CD14-positive monocyte (primary cell): Measurements from ENCODE around the gene NSG1. TPM values are rescaled to one million over a fixed set of nuclear protein-coding genes. Genes with fewer than 3 reads are reported as not detected.

Experiments used
- DNase-seq, 3 donors: peaks; one replicate each; pipeline ENCODE4 v3.0.0-alpha.2; 2011 to 2022
- H2AFZ ChIP-seq: 2 replicates; pipeline ENCODE4 v1.6.0; 2012; ENCODE audit warnings: mild to moderate bottlenecking, low read depth, low read length, inconsistent platforms; ENCODE audit not compliant: insufficient read depth, poor library complexity, severe bottlenecking
- H3K27ac ChIP-seq, 2 donors: 1 replicate in 1 of 2; 2 replicates in 1 of 2; pipeline ENCODE4 v1.5.1; 2012 to 2013; ENCODE audit warnings: low read length in 2 of 2, control low read depth in 1 of 2, inconsistent platforms in 1 of 2, low read depth in 1 of 2, mild to moderate bottlenecking in 1 of 2
- H3K27me3 ChIP-seq, 2 donors: one replicate each; pipeline versions ENCODE4 v1.6.0 to v1.6.1; 2011 to 2013; ENCODE audit warnings: low read length in 2 of 2; ENCODE audit not compliant: control insufficient read depth in 2 of 2, insufficient read depth in 2 of 2
- H3K36me3 ChIP-seq, 2 donors: replicated peaks in 1 of 2; 1 replicate in 1 of 2; 2 replicates in 1 of 2; pipeline versions ENCODE4 v1.5.1 to v1.6.1; 2012 to 2013; ENCODE audit warnings: low read length in 2 of 2, control low read depth in 1 of 2, inconsistent platforms in 1 of 2, mild to moderate bottlenecking in 1 of 2; ENCODE audit not compliant: insufficient read depth in 2 of 2, control insufficient read depth in 1 of 2
- H3K4me1 ChIP-seq, 2 donors: 1 replicate in 1 of 2; 2 replicates in 1 of 2; pipeline versions ENCODE4 v1.5.1 to v1.6.1; 2012 to 2013; ENCODE audit warnings: low read length in 2 of 2, control low read depth in 1 of 2, inconsistent platforms in 1 of 2, mild to moderate bottlenecking in 1 of 2, moderate library complexity in 1 of 2; ENCODE audit not compliant: insufficient read depth in 2 of 2, control insufficient read depth in 1 of 2
- H3K4me2 ChIP-seq: replicated peaks from 2 replicates; pipeline ENCODE3; 2012; ENCODE audit warnings: low read length, moderate library complexity, mild to moderate bottlenecking; ENCODE audit not compliant: poor library complexity, severe bottlenecking; ENCODE audit errors: extremely low read depth
- H3K4me3 ChIP-seq, 3 experiments: fragments of 200-600 bp in 1 of 3; sonication (generic) in 1 of 3; replicated peaks in 1 of 3; 1 replicate in 2 of 3; 2 replicates in 1 of 3; pipeline ENCODE4 v1.5.1; 2011 to 2013; ENCODE audit warnings: low read length in 3 of 3, mild to moderate bottlenecking in 3 of 3, control low read depth in 2 of 3, low read depth in 2 of 3, inconsistent platforms in 1 of 3, moderate library complexity in 1 of 3
- H3K79me2 ChIP-seq: 2 replicates; pipeline ENCODE4 v1.6.0; 2012; ENCODE audit warnings: mild to moderate bottlenecking, control low read depth, inconsistent platforms, low read length, moderate library complexity; ENCODE audit not compliant: insufficient read depth
- H3K9ac ChIP-seq: 2 replicates; pipeline ENCODE4 v1.6.0; 2017; ENCODE audit warnings: low read length, mild to moderate bottlenecking; ENCODE audit not compliant: insufficient read depth, poor library complexity, severe bottlenecking
- H3K9me3 ChIP-seq, 2 donors: replicated peaks in 1 of 2; 1 replicate in 1 of 2; 2 replicates in 1 of 2; pipeline versions ENCODE4 v1.5.1 to v1.6.1; 2012 to 2013; ENCODE audit warnings: low read length in 2 of 2, control low read depth in 1 of 2; ENCODE audit not compliant: control insufficient read depth in 1 of 2, insufficient read depth in 1 of 2
- H4K20me1 ChIP-seq: 2 replicates; pipeline ENCODE4 v1.6.0; 2012; ENCODE audit warnings: mild to moderate bottlenecking, low read length, control low read depth, moderate library complexity; ENCODE audit not compliant: insufficient read depth
- H3K27ac Mint-ChIP-seq, 7 donors: one replicate each; pipeline ENCODE4 v1.8.0; 2020; ENCODE audit warnings: mild to moderate bottlenecking in 7 of 7, mixed read lengths in 7 of 7, moderate library complexity in 6 of 7, inconsistent platforms in 2 of 7
- H3K27me3 Mint-ChIP-seq, 3 donors: one replicate each; pipeline ENCODE4 v1.8.0; 2021 to 2022; ENCODE audit warnings: low read depth in 3 of 3, mild to moderate bottlenecking in 3 of 3, mixed read lengths in 3 of 3, moderate library complexity in 3 of 3, inconsistent platforms in 1 of 3
- H3K36me3 Mint-ChIP-seq, 2 donors: one replicate each; pipeline ENCODE4 v1.8.0; 2020; ENCODE audit warnings: mixed read lengths in 2 of 2, inconsistent platforms in 1 of 2, mild to moderate bottlenecking in 1 of 2
- H3K4me1 Mint-ChIP-seq: one replicate; pipeline ENCODE4 v1.8.0; 2020; ENCODE audit warnings: mild to moderate bottlenecking, mixed read lengths
- H3K4me3 Mint-ChIP-seq, 2 donors: one replicate each; pipeline ENCODE4 v1.8.0; 2020; ENCODE audit warnings: mild to moderate bottlenecking in 2 of 2, mixed read lengths in 2 of 2, moderate library complexity in 1 of 2
- H3K9me3 Mint-ChIP-seq, 7 donors: one replicate each; pipeline ENCODE4 v1.8.0; 2020 to 2022; ENCODE audit warnings: mixed read lengths in 7 of 7, mild to moderate bottlenecking in 6 of 7, moderate library complexity in 6 of 7, inconsistent platforms in 2 of 7
- WGBS: methylation state at CpG from one replicate; pipeline ENCODE4 v1.1.5; 2013; ENCODE audit warnings: missing lambda C conversion rate; ENCODE audit not compliant: insufficient coverage; 5-methylcytosine and 5-hydroxymethylcytosine counted together
- intact Hi-C, 2 donors: fragments of 100-400 bp; cut with micrococcal nuclease; formaldehyde crosslinking; loops; one replicate each; pipeline versions ENCODE4 v1.15.0 to v1.15.1; 2023
- polyA plus RNA-seq, 3 donors: library from polyadenylated mRNA; depleted of rRNA in 1 of 3; unstranded in 2 of 3; stranded (reverse) in 1 of 3; fragments of 300-500 nt in 2 of 3; fragments of >200 nt in 1 of 3; fragmentation: Illumina TruSeq in 2 of 3; gene quantifications; 1 replicate in 2 of 3; 2 replicates in 1 of 3; pipeline ENCODE4 v1.2.3, GENCODE V29; 2012 to 2021
- TF ChIP-seq, protein P1 (sequence below): fragments of 200-600 bp; IDR thresholded peaks from one replicate; pipeline ENCODE4 v1.8.0; 2022; ENCODE audit warnings: antibody characterized with exemption, mild to moderate bottlenecking

The NSG1 gene
- polyA plus RNA-seq, 3 donors = 0.10 TPM; not detected in 2

DNA sequence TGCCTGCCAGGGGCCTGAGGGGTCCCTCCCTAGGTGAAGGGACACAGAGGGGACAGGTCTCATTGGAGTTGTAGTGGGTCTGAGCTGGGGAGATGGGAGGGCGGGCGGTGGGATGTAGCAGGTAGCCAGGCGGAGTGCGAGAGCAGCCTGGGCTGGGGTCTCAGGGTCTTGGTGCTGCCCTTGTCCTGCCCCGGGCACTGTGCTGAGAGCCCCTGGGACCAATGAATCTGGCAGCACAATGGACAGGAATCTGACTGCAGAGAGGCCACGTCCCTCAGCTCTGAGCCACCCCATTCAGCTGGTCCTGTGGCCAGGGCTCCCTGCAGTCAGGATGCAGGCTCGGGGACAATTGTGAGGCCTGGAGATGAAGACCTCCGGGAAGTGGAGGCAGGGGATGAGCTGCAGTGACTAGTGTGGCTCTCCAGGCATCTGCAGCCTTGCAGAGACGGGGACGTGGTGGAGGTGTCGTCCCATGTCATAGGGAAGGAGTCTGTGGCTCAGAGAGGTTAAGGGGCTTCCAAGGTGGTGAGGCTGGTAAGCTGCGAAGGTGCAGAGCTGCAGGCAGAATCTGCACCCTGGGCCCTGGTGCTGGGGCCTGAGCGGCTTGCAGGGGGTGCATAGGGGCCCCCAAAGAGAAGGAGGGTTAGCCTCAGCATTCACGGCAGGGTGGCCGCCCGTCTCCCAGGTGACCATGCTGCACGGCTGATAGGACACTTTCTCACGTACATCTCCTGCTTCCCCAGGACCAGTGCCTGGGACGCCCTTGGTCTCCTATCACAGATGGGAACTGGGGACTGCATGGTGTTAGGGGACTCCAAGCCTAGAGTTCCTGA, 20.6 kb downstream of the NSG1 start:
- intact Hi-C loops = no loop called here
- Mint-ChIP-seq H3K4me1 (no peaks in the 10 kb centered on the region), H3K4me3 (no peak overlapping the region), H3K9me3 (no peaks in the 10 kb centered on the region), H3K27me3 (peaks cover 0 to 5% (median 3%) of the 10 kb centered on the region in 3 donors), H3K36me3 (no peaks in the 10 kb centered on the region), H3K27ac (no peak overlapping the region)
- TF ChIP-seq, protein P1, sequence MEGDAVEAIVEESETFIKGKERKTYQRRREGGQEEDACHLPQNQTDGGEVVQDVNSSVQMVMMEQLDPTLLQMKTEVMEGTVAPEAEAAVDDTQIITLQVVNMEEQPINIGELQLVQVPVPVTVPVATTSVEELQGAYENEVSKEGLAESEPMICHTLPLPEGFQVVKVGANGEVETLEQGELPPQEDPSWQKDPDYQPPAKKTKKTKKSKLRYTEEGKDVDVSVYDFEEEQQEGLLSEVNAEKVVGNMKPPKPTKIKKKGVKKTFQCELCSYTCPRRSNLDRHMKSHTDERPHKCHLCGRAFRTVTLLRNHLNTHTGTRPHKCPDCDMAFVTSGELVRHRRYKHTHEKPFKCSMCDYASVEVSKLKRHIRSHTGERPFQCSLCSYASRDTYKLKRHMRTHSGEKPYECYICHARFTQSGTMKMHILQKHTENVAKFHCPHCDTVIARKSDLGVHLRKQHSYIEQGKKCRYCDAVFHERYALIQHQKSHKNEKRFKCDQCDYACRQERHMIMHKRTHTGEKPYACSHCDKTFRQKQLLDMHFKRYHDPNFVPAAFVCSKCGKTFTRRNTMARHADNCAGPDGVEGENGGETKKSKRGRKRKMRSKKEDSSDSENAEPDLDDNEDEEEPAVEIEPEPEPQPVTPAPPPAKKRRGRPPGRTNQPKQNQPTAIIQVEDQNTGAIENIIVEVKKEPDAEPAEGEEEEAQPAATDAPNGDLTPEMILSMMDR = no peak
- no peaks in the 10 kb centered on the region for H3K9me3 ChIP-seq
- no peaks in the 10 kb centered on the region for H3K4me1 ChIP-seq
- H3K79me2 ChIP-seq = no peaks in the 10 kb centered on the region
- H3K27me3 ChIP-seq = no peaks in the 10 kb centered on the region
- H3K36me3 ChIP-seq = no peaks in the 10 kb centered on the region
- H3K27ac ChIP-seq = no peak overlapping the region
- no peak overlapping the region for H3K4me3 ChIP-seq
- no peak overlapping the region for H2AFZ ChIP-seq
- 83% methylated on average over 17 of the region's 19 CpGs for WGBS
- no peaks in the 10 kb centered on the region for H4K20me1 ChIP-seq
- peak overlapping the region; percentile 4 for H3K9ac ChIP-seq
- H3K4me2 ChIP-seq = no peak overlapping the region
- no peak for DNase-seq

DNA sequence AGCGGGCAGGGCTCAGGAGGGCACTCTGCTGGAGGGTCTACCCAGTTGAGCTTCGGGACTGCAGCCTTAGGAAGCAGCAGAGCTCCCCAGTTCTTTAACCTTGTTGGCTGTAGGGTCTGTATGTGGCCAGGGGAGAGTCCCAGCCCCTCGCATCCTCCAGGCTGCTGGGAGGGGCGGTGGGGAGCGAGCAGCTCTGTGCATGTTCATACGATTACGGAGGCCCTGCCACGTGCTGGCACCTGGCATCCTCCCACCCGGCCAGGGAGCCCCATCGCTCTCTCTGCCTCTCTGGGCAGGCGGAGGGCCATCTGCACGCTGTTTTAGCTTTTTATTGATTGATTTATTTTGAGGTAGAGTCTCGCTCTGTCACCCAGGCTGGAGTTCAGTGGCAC, 21.2 kb downstream of the NSG1 start:
- TF ChIP-seq, protein P1 = no peak
- no peak for DNase-seq
- Histone ChIP-seq H4K20me1 (no peaks in the 10 kb centered on the region), H3K36me3 (no peaks in the 10 kb centered on the region), H3K27me3 (no peaks in the 10 kb centered on the region), H3K4me1 (no peaks in the 10 kb centered on the region), H3K4me3 (no peak overlapping the region), H2AFZ (no peak overlapping the region), H3K9me3 (no peaks in the 10 kb centered on the region), H3K79me2 (no peaks in the 10 kb centered on the region), H3K9ac (no peak overlapping the region), H3K27ac (no peak overlapping the region), H3K4me2 (no peak overlapping the region)
- Mint-ChIP-seq H3K9me3 (no peaks in the 10 kb centered on the region), H3K36me3 (no peaks in the 10 kb centered on the region), H3K4me1 (no peaks in the 10 kb centered on the region), H3K4me3 (no peak overlapping the region), H3K27ac (no peak overlapping the region), H3K27me3 (peaks cover 0 to 4% (median 3%) of the 10 kb centered on the region in 3 donors)
- 82% methylated on average over 9 of the region's 13 CpGs for WGBS
- intact Hi-C loops = no loop called here
